Right atrium auricular region (tissue), 2 donors: ENCODE measurements around the gene KIF5A. TPM values are rescaled to one million over a fixed set of nuclear protein-coding genes. Genes with fewer than 3 reads are reported as not detected.
A peak's percentile ranks its signal among the peaks of the same experiment; 100 is the strongest.

ENCODE experiments used
- DNase-seq: peaks from one replicate; pipeline ENCODE4 v3.0.0-alpha.2; 2019; ENCODE audit warnings: low spot score
- H3K27ac ChIP-seq, 2 donors: fragments of 200-600 bp; sonication (generic); 1 replicate in 1 of 2; 2 replicates in 1 of 2; pipeline ENCODE4 v1.5.1; 2016 to 2019
- H3K27me3 ChIP-seq, 2 donors: fragments of 200-600 bp; sonication (generic); one replicate each; pipeline versions ENCODE4 v1.5.1 to v1.6.0; 2017 to 2019
- H3K36me3 ChIP-seq: fragments of 200-600 bp; sonication (generic); one replicate; pipeline ENCODE4 v1.5.1; 2016
- H3K4me1 ChIP-seq, 2 donors: fragments of 200-600 bp; sonication (generic); one replicate each; pipeline versions ENCODE4 v1.5.1 to v1.6.0; 2017 to 2019
- H3K4me3 ChIP-seq, 2 donors: fragments of 200-600 bp; sonication (generic); 1 replicate in 1 of 2; 2 replicates in 1 of 2; pipeline ENCODE4 v1.5.1; 2017 to 2019; ENCODE audit warnings: mild to moderate bottlenecking in 1 of 2, moderate library complexity in 1 of 2
- H3K9me3 ChIP-seq, 2 donors: fragments of 200-600 bp; sonication (generic); one replicate each; pipeline ENCODE4 v1.5.1; 2019
- CTCF ChIP-seq, 2 donors: fragments of 200-600 bp; sonication (generic); IDR thresholded peaks; one replicate each; pipeline ENCODE4 v1.5.1; 2019; ENCODE audit warnings: antibody characterized with exemption in 2 of 2
- total RNA-seq, 2 donors: library from RNA; depleted of rRNA; stranded (reverse); fragments of >200 nt; gene quantifications; one replicate each; pipeline ENCODE4 v1.1.0, GENCODE V29; 2016

The KIF5A gene
- total RNA-seq, 2 donors from 2014 or later = 0.11 to 0.12 TPM

- Histone ChIP-seq H3K27me3 (no peaks in the 10 kb centered on the region), H3K36me3 (no peaks in the 10 kb centered on the region), H3K9me3 (no peaks in the 10 kb centered on the region), H3K27ac (peak within 1 kb of the TSS; percentile 85 to 87), H3K4me3 (peak within 1 kb of the TSS; percentile 78 to 82), H3K4me1 (peaks cover 0 to 48% of the 10 kb centered on the region in 2 donors)
- DNase-seq = no peak
- no peak for TF ChIP-seq CTCF (IDR thresholded peaks at IDR 0.05)
These were observed 61.4 kb downstream of the KIF5A start, which contains the start of gene ARHGEF25 for GRCh38 chr12:57611108-57611826. TSS of gene ARHGEF25 (plus strand) at chr12:57611435. CDS start at chr12:57611895, 460 bp downstream.

GRCh38 chr12:57611827-57612710 lies 62.2 kb downstream of the KIF5A start:
- Histone ChIP-seq H3K4me3 (peak overlapping the region; percentile 78 to 82), H3K27me3 (no peaks in the 10 kb centered on the region), H3K36me3 (no peaks in the 10 kb centered on the region), H3K4me1 (peaks cover 0 to 48% of the 10 kb centered on the region in 2 donors), H3K9me3 (no peaks in the 10 kb centered on the region), H3K27ac (peak overlapping the region; percentile 85 to 87)
- no peak for DNase-seq
- no peak for TF ChIP-seq CTCF (IDR thresholded peaks at IDR 0.05)

- Histone ChIP-seq H3K36me3 (no peaks in the 10 kb centered on the region), H3K9me3 (no peaks in the 10 kb centered on the region), H3K4me1 (peaks cover 0 to 48% of the 10 kb centered on the region in 2 donors), H3K4me3 (peak overlapping the region in 1 of 2 donors; percentile 82), H3K27ac (peak overlapping the region in 1 of 2 donors; percentile 85), H3K27me3 (no peaks in the 10 kb centered on the region)
- no peak for TF ChIP-seq CTCF (IDR thresholded peaks at IDR 0.05)
- DNase-seq = no peak
These were observed 63.0 kb downstream of the KIF5A start for GRCh38 chr12:57612711-57613426.

- H3K36me3 ChIP-seq = no peaks in the 10 kb centered on the region
- no peaks in the 10 kb centered on the region for H3K27me3 ChIP-seq
- H3K4me3 ChIP-seq = no peak overlapping the region
- TF ChIP-seq CTCF (IDR thresholded peaks at IDR 0.05) = no peak
- H3K27ac ChIP-seq = no peak overlapping the region
- DNase-seq = no peak
- peaks cover 0 to 48% of the 10 kb centered on the region in 2 donors for H3K4me1 ChIP-seq
- no peaks in the 10 kb centered on the region for H3K9me3 ChIP-seq
These were observed 63.7 kb downstream of the KIF5A start for GRCh38 chr12:57613427-57614109.
